Neural cell (in vitro differentiated cells): ENCODE results near the gene PACS1. TPM values are rescaled to one million over a fixed set of nuclear protein-coding genes. Genes with fewer than 3 reads are reported as not detected.

Source experiments
- H2AFZ ChIP-seq: fragments of 200-600, 300-800 bp; sonication (generic), shearing (Covaris generic); 2 replicates; pipeline ENCODE4 v1.6.0; 2014; ENCODE audit warnings: low read depth, mild to moderate bottlenecking, antibody characterized with exemption, low read length, moderate library complexity
- H3F3A ChIP-seq: fragments of 200-600 bp; shearing (Covaris generic); 2 replicates; pipeline ENCODE4 v1.6.1; 2016; ENCODE audit warnings: mild to moderate bottlenecking, moderate library complexity, mixed read lengths, antibody characterized with exemption, low read length; ENCODE audit not compliant: insufficient read depth, poor library complexity, severe bottlenecking
- H3K27ac ChIP-seq: fragments of 200-600, 300-800 bp; sonication (generic), shearing (Covaris generic); 2 replicates; pipeline ENCODE4 v1.5.1; 2014; ENCODE audit warnings: mild to moderate bottlenecking, low read length, moderate library complexity
- H3K27me3 ChIP-seq: fragments of 300-800, 200-600 bp; sonication (generic), shearing (Covaris generic); 2 replicates; pipeline ENCODE4 v1.6.0; 2014; ENCODE audit warnings: mild to moderate bottlenecking, low read depth, low read length, moderate library complexity; ENCODE audit not compliant: insufficient read depth
- H3K36me3 ChIP-seq: fragments of 300-800, 200-600 bp; sonication (generic), shearing (Covaris generic); 2 replicates; pipeline ENCODE4 v1.5.1; 2014; ENCODE audit warnings: mild to moderate bottlenecking, antibody characterized with exemption, low read length, moderate library complexity; ENCODE audit not compliant: insufficient read depth
- H3K4me2 ChIP-seq: fragments of 300-800, 200-600 bp; sonication (generic), shearing (Covaris generic); 2 replicates; pipeline ENCODE4 v1.6.0; 2014; ENCODE audit warnings: mild to moderate bottlenecking, low read length
- H3K4me3 ChIP-seq: fragments of 300-800, 200-600 bp; sonication (generic), shearing (Covaris generic); 2 replicates; pipeline ENCODE4 v1.5.1; 2014; ENCODE audit warnings: mild to moderate bottlenecking, low read length, moderate library complexity
- H3K79me2 ChIP-seq: fragments of 200-600 bp; shearing (Covaris generic); replicated peaks from 2 replicates; pipeline ENCODE4 v1.6.0; 2014; ENCODE audit warnings: mild to moderate bottlenecking, low read length, moderate library complexity; ENCODE audit not compliant: insufficient read depth
- H3K9ac ChIP-seq: fragments of 300-800, 200-600 bp; sonication (generic), shearing (Covaris generic); 2 replicates; pipeline ENCODE4 v1.6.1; 2016; ENCODE audit warnings: mild to moderate bottlenecking, low read length, mixed read lengths
- H3K9me2 ChIP-seq: fragments of 200-600 bp; shearing (Covaris generic); 2 replicates; pipeline ENCODE4 v1.6.1; 2016; ENCODE audit warnings: mild to moderate bottlenecking, low read length, mixed read lengths; ENCODE audit not compliant: insufficient read depth
- H3K9me3 ChIP-seq: fragments of 200-600, 300-800 bp; sonication (generic), shearing (Covaris generic); 2 replicates; pipeline ENCODE4 v1.6.1; 2016; ENCODE audit warnings: mild to moderate bottlenecking, mixed run types, low read length, moderate library complexity, mixed read lengths
- H4K20me1 ChIP-seq: fragments of 200-600 bp; shearing (Covaris generic); 2 replicates; pipeline ENCODE4 v1.6.1; 2016; ENCODE audit warnings: mild to moderate bottlenecking, mixed run types; ENCODE audit not compliant: insufficient read depth
- EP300 ChIP-seq: fragments of 450-650 bp; conservative IDR thresholded peaks from 2 replicates; pipeline ENCODE4 v1.6.1; 2014; ENCODE audit warnings: antibody characterized with exemption, mild to moderate bottlenecking, moderate library complexity; ENCODE audit not compliant: poor library complexity, severe bottlenecking
- EZH2 ChIP-seq: fragments of 200-600, 300-800 bp; shearing (Covaris generic), sonication (generic); IDR thresholded peaks from 2 replicates; pipeline ENCODE4 v1.6.1; 2014; ENCODE audit warnings: antibody characterized with exemption, low read length, borderline replicate concordance, mild to moderate bottlenecking; ENCODE audit not compliant: insufficient read depth, poor library complexity, severe bottlenecking
- MXI1 ChIP-seq: fragments of 450-650 bp; conservative IDR thresholded peaks from 2 replicates; pipeline ENCODE4 v1.6.1; 2014; ENCODE audit warnings: antibody characterized with exemption, mild to moderate bottlenecking; ENCODE audit not compliant: poor library complexity, severe bottlenecking
- POLR2AphosphoS5 ChIP-seq: IDR thresholded peaks from 2 replicates; pipeline ENCODE4 v1.6.1; 2012
- RAD21 ChIP-seq: fragments of 450-650 bp; conservative IDR thresholded peaks from 2 replicates; pipeline ENCODE4 v1.6.1; 2014; ENCODE audit warnings: antibody characterized with exemption, mild to moderate bottlenecking, moderate library complexity
- SMC3 ChIP-seq: fragments of 450-650 bp; conservative IDR thresholded peaks from 2 replicates; pipeline ENCODE4 v1.6.1; 2014; ENCODE audit warnings: antibody characterized with exemption, mild to moderate bottlenecking, moderate library complexity; ENCODE audit not compliant: poor library complexity
- TAF1 ChIP-seq: IDR thresholded peaks from 2 replicates; pipeline ENCODE4 v1.6.1; 2012; ENCODE audit warnings: low read depth
- polyA plus RNA-seq: library from polyadenylated mRNA; depleted of rRNA; stranded (reverse); fragments of >200 nt; gene quantifications from 2 replicates; pipeline ENCODE4 v1.2.3, GENCODE V29; 2014
- TF ChIP-seq, protein P1 (sequence below): IDR thresholded peaks from 2 replicates; pipeline ENCODE4 v1.6.1; 2012; ENCODE audit warnings: borderline replicate concordance
- TF ChIP-seq, protein P2 (sequence below): fragments of 450-650 bp; IDR thresholded peaks from 2 replicates; pipeline ENCODE4 v1.5.1; 2014; ENCODE audit warnings: antibody characterized with exemption, mild to moderate bottlenecking, moderate library complexity; ENCODE audit not compliant: poor library complexity, severe bottlenecking

PACS1 gene
- polyA plus RNA-seq, 1 donor from 2014 or later = 14.4 TPM

DNA sequence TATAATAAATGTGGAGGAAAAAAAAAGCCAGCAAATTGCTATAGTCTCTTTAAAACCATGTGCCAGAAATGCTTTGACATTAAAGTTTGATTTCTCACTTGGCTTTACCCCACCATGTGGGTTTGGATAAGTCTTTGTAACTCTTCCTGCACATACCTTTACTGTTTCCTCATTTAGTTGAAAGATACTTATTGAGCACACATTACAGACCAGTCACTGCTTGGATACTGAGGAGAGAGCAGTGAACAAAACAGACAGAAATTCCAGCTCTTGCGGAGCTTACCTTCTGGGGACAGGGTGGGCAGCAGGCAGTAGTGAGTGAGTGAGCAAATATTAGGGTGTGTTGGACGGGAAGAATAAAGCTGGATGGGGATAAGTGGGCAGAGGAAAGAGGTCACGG lies 13.7 kb downstream of the PACS1 start:
- H3K79me2 ChIP-seq = peaks cover 20% of the 10 kb centered on the region
- no peak for TF ChIP-seq MXI1
- TF ChIP-seq RAD21 = no peak
- no peak for TF ChIP-seq EP300
- no peak for TF ChIP-seq POLR2AphosphoS5
- TF ChIP-seq, protein P1, sequence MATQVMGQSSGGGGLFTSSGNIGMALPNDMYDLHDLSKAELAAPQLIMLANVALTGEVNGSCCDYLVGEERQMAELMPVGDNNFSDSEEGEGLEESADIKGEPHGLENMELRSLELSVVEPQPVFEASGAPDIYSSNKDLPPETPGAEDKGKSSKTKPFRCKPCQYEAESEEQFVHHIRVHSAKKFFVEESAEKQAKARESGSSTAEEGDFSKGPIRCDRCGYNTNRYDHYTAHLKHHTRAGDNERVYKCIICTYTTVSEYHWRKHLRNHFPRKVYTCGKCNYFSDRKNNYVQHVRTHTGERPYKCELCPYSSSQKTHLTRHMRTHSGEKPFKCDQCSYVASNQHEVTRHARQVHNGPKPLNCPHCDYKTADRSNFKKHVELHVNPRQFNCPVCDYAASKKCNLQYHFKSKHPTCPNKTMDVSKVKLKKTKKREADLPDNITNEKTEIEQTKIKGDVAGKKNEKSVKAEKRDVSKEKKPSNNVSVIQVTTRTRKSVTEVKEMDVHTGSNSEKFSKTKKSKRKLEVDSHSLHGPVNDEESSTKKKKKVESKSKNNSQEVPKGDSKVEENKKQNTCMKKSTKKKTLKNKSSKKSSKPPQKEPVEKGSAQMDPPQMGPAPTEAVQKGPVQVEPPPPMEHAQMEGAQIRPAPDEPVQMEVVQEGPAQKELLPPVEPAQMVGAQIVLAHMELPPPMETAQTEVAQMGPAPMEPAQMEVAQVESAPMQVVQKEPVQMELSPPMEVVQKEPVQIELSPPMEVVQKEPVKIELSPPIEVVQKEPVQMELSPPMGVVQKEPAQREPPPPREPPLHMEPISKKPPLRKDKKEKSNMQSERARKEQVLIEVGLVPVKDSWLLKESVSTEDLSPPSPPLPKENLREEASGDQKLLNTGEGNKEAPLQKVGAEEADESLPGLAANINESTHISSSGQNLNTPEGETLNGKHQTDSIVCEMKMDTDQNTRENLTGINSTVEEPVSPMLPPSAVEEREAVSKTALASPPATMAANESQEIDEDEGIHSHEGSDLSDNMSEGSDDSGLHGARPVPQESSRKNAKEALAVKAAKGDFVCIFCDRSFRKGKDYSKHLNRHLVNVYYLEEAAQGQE = no peak
- TF ChIP-seq, protein P2, sequence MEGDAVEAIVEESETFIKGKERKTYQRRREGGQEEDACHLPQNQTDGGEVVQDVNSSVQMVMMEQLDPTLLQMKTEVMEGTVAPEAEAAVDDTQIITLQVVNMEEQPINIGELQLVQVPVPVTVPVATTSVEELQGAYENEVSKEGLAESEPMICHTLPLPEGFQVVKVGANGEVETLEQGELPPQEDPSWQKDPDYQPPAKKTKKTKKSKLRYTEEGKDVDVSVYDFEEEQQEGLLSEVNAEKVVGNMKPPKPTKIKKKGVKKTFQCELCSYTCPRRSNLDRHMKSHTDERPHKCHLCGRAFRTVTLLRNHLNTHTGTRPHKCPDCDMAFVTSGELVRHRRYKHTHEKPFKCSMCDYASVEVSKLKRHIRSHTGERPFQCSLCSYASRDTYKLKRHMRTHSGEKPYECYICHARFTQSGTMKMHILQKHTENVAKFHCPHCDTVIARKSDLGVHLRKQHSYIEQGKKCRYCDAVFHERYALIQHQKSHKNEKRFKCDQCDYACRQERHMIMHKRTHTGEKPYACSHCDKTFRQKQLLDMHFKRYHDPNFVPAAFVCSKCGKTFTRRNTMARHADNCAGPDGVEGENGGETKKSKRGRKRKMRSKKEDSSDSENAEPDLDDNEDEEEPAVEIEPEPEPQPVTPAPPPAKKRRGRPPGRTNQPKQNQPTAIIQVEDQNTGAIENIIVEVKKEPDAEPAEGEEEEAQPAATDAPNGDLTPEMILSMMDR = no peak
- TF ChIP-seq EZH2 = no peak
- TF ChIP-seq SMC3 = no peak
- TF ChIP-seq TAF1 = no peak

DNA sequence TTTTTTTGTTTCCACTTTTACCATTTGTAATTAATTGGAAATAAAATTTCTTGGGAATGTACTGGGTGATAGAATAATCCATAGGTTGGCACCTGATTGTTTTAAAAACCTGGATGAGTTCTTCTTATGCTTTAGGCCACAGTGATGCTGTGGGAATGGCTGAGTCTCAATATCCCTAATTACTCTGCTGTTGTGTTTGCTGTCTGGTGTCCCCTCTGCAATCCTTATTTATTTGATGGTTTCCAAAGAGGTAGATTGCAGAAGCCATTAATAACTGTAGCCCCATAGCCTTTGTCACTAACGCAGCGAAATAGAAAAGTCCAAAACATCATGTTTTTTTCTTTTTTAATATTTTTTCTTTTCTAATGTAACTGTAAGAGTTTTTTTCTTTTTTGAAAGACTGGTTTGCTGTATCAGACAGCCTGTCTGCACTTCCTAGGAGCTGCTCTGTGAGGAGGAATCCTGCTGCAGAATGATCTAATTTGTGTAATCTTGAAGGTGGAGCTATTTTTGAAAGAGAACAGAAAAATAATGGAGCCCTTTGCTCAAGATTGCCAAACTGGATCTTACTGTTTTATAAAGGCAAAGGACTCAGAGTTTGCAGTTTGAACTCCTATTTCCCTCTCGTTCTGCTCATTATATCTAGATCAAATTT lies 14.9 kb downstream of the PACS1 start:
- H4K20me1 ChIP-seq = no peaks in the 10 kb centered on the region
- no peaks in the 10 kb centered on the region for H3F3A ChIP-seq
- TF ChIP-seq TAF1 = no peak
- TF ChIP-seq MXI1 = no peak
- no peak for TF ChIP-seq SMC3
- TF ChIP-seq, protein P1 = no peak
- TF ChIP-seq RAD21 = no peak
- TF ChIP-seq EZH2 = no peak
- no peak for TF ChIP-seq EP300
- no peak for TF ChIP-seq POLR2AphosphoS5
- TF ChIP-seq, protein P2 = no peak
- H3K4me3 ChIP-seq = peak overlapping the region; percentile 8
- H3K4me2 ChIP-seq = peak overlapping the region; percentile 1
- H3K36me3 ChIP-seq = no peaks in the 10 kb centered on the region
- H3K79me2 ChIP-seq = peaks cover 17% of the 10 kb centered on the region
- peak overlapping the region; percentile 1 for H3K27ac ChIP-seq
- H3K27me3 ChIP-seq = no peaks in the 10 kb centered on the region
- H3K9me2 ChIP-seq = no peaks in the 10 kb centered on the region
- no peak overlapping the region for H2AFZ ChIP-seq
- H3K9ac ChIP-seq = peak overlapping the region; percentile 5
- H3K9me3 ChIP-seq = no peaks in the 10 kb centered on the region

More for the DNA sequence above, 13.7 kb downstream of the PACS1 start:
- H3K9ac ChIP-seq = no peak overlapping the region
- no peak overlapping the region for H2AFZ ChIP-seq
- H3K27me3 ChIP-seq = no peaks in the 10 kb centered on the region
- H3K4me2 ChIP-seq = no peak overlapping the region
- H3K4me3 ChIP-seq = no peak overlapping the region
- H3F3A ChIP-seq = no peaks in the 10 kb centered on the region
- H3K9me3 ChIP-seq = no peaks in the 10 kb centered on the region
- no peaks in the 10 kb centered on the region for H3K36me3 ChIP-seq
- no peaks in the 10 kb centered on the region for H3K9me2 ChIP-seq
- no peaks in the 10 kb centered on the region for H4K20me1 ChIP-seq
- no peak overlapping the region for H3K27ac ChIP-seq
